OCI-LY3 (cell line): ENCODE results near the gene SCAP.

Source experiments
- H2AFZ ChIP-seq: fragments of 200-600, 300-600 bp; shearing (Covaris generic); 2 replicates; pipeline ENCODE4 v1.6.0; 2014; ENCODE audit warnings: antibody characterized with exemption, low read depth, low read length
- H3K27ac ChIP-seq: fragments of 200-600, 300-600 bp; sonication (generic); 2 replicates; pipeline ENCODE4 v1.5.1; 2014; ENCODE audit warnings: mild to moderate bottlenecking, low read length, moderate library complexity, mixed read lengths
- H3K27me3 ChIP-seq: fragments of 200-600, 300-600 bp; sonication (generic); 2 replicates; pipeline ENCODE4 v1.6.1; 2014; ENCODE audit warnings: low read depth, low read length, mixed read lengths
- H3K36me3 ChIP-seq: fragments of 200-600, 300-600 bp; sonication (generic); replicated peaks from 2 replicates; pipeline ENCODE3; 2014; ENCODE audit warnings: low read depth, low read length, mixed read lengths
- H3K4me1 ChIP-seq: fragments of 300-600, 200-600 bp; sonication (generic); 2 replicates; pipeline ENCODE4 v1.6.1; 2014; ENCODE audit warnings: low read length, mixed read lengths
- H3K4me2 ChIP-seq: fragments of 200-600, 300-600 bp; sonication (generic); 2 replicates; pipeline ENCODE4 v1.6.1; 2014; ENCODE audit warnings: low read length, mixed read lengths
- H3K4me3 ChIP-seq: fragments of 300-600, 200-600 bp; sonication (generic); 2 replicates; pipeline ENCODE4 v1.5.1; 2014; ENCODE audit warnings: antibody characterized with exemption, mild to moderate bottlenecking, low read length, moderate library complexity
- H3K79me2 ChIP-seq: fragments of 300-600, 200-600 bp; shearing (Covaris generic); 2 replicates; pipeline ENCODE4 v1.6.1; 2014; ENCODE audit warnings: mild to moderate bottlenecking, low read length, mixed read lengths
- H3K9ac ChIP-seq: fragments of 300-600, 200-600 bp; shearing (Covaris generic); 2 replicates; pipeline ENCODE4 v1.6.0; 2014; ENCODE audit warnings: mild to moderate bottlenecking, low read length, moderate library complexity
- H3K9me3 ChIP-seq: fragments of 200-600, 300-600 bp; shearing (Covaris generic); 2 replicates; pipeline ENCODE4 v1.6.1; 2014; ENCODE audit warnings: low read length, mixed read lengths; ENCODE audit not compliant: insufficient read depth
- H4K20me1 ChIP-seq: fragments of 200-600, 300-600 bp; sonication (generic); 2 replicates; pipeline ENCODE4 v1.6.1; 2016; ENCODE audit warnings: low read length, mixed read lengths; ENCODE audit not compliant: insufficient read depth
- CTCF ChIP-seq: fragments of 200-600, 300-600 bp; sonication (generic); IDR thresholded peaks from 2 replicates; pipeline ENCODE4 v1.5.1; 2014; ENCODE audit warnings: antibody characterized with exemption, low read length, low read depth
- EZH2phosphoT487 ChIP-seq: fragments of 200-600 bp; shearing (Covaris generic); IDR thresholded peaks from 2 replicates; pipeline ENCODE4 v1.6.1; 2018; ENCODE audit warnings: antibody characterized with exemption, mixed run types, low read depth

SCAP gene

GRCh38 chr3:47425383-47425778, 50.4 kb downstream of the SCAP start:
- no peak overlapping the region for H3K27ac ChIP-seq
- peaks cover 4% of the 10 kb centered on the region; the same call in 1 of the 2 replicates for H4K20me1 ChIP-seq
- peaks cover 6% of the 10 kb centered on the region for H3K4me1 ChIP-seq
- H3K9ac ChIP-seq, result no peak overlapping the region
- no peak for TF ChIP-seq CTCF
- no peak for TF ChIP-seq EZH2phosphoT487
- H3K9me3 ChIP-seq, result no peaks in the 10 kb centered on the region
- H3K36me3 ChIP-seq, result peaks cover 44% of the 10 kb centered on the region
- no peak overlapping the region for H3K4me3 ChIP-seq
- no peaks in the 10 kb centered on the region for H3K27me3 ChIP-seq
- H3K79me2 ChIP-seq, result no peaks in the 10 kb centered on the region; the same call in 1 of the 2 replicates
- no peak overlapping the region for H3K4me2 ChIP-seq
- H2AFZ ChIP-seq, result no peak overlapping the region

GRCh38 chr3:47424434-47425382, 51.0 kb downstream of the SCAP start:
- no peaks in the 10 kb centered on the region for H3K9me3 ChIP-seq
- peaks cover 6% of the 10 kb centered on the region for H3K4me1 ChIP-seq
- TF ChIP-seq CTCF (no peak), EZH2phosphoT487 (no peak)
- H3K27me3 ChIP-seq, result no peaks in the 10 kb centered on the region
- no peak overlapping the region for H2AFZ ChIP-seq
- no peak overlapping the region for H3K9ac ChIP-seq
- H4K20me1 ChIP-seq, result no peaks in the 10 kb centered on the region
- H3K27ac ChIP-seq, result no peak overlapping the region
- no peak overlapping the region for H3K4me2 ChIP-seq
- H3K79me2 ChIP-seq, result no peaks in the 10 kb centered on the region; the same call in 1 of the 2 replicates
- peaks cover 45% of the 10 kb centered on the region for H3K36me3 ChIP-seq
- no peak overlapping the region for H3K4me3 ChIP-seq

GRCh38 chr3:47423548-47424145, 52.1 kb downstream of the SCAP start:
- Histone ChIP-seq H3K9me3 (no peaks in the 10 kb centered on the region), H4K20me1 (no peaks in the 10 kb centered on the region), H3K4me3 (no peak overlapping the region), H3K27me3 (no peaks in the 10 kb centered on the region), H3K79me2 (no peaks in the 10 kb centered on the region; the same call in 1 of the 2 replicates), H3K36me3 (peaks cover 42% of the 10 kb centered on the region), H3K4me2 (no peak overlapping the region), H3K9ac (no peak overlapping the region), H3K27ac (no peak overlapping the region), H2AFZ (no peak overlapping the region), H3K4me1 (peaks cover 6% of the 10 kb centered on the region)
- TF ChIP-seq EZH2phosphoT487 (no peak), CTCF (no peak)

GRCh38 chr3:47422743-47423142, 53.0 kb downstream of the SCAP start:
- Histone ChIP-seq H3K4me1 (peaks cover 6% of the 10 kb centered on the region), H3K36me3 (peaks cover 36% of the 10 kb centered on the region), H4K20me1 (no peaks in the 10 kb centered on the region), H3K4me2 (no peak overlapping the region), H3K79me2 (no peaks in the 10 kb centered on the region; the same call in 1 of the 2 replicates), H3K9me3 (no peaks in the 10 kb centered on the region), H3K27ac (no peak overlapping the region), H3K4me3 (no peak overlapping the region), H2AFZ (no peak overlapping the region), H3K27me3 (no peaks in the 10 kb centered on the region), H3K9ac (no peak overlapping the region)
- TF ChIP-seq CTCF (no peak), EZH2phosphoT487 (no peak)
